Coronary artery (tissue), 2 donors: ENCODE data around the gene KCNJ15.

Experiments
- DNase-seq: peaks from one replicate; pipeline ENCODE4 v3.0.0-alpha.2; 2017; ENCODE audit warnings: low spot score
- H3K27ac ChIP-seq, 2 donors: fragments of 200-600 bp; sonication (generic); one replicate each; pipeline ENCODE4 v1.5.1; 2016 to 2019
- H3K4me3 ChIP-seq: fragments of 200-600 bp; sonication (generic); 2 replicates; pipeline ENCODE4 v1.5.1; 2016; ENCODE audit warnings: mild to moderate bottlenecking, moderate library complexity
- TF ChIP-seq, protein P1 (sequence below): fragments of 200-600 bp; sonication (generic); IDR thresholded peaks from one replicate; pipeline ENCODE4 v1.5.1; 2019; ENCODE audit warnings: antibody characterized with exemption

KCNJ15 gene

GRCh38 chr21:38298832-38299231 is 42.0 kb downstream of the KCNJ15 start:
- DNase-seq, result no peak
- no peak overlapping the region for H3K27ac ChIP-seq
- TF ChIP-seq, protein P1, sequence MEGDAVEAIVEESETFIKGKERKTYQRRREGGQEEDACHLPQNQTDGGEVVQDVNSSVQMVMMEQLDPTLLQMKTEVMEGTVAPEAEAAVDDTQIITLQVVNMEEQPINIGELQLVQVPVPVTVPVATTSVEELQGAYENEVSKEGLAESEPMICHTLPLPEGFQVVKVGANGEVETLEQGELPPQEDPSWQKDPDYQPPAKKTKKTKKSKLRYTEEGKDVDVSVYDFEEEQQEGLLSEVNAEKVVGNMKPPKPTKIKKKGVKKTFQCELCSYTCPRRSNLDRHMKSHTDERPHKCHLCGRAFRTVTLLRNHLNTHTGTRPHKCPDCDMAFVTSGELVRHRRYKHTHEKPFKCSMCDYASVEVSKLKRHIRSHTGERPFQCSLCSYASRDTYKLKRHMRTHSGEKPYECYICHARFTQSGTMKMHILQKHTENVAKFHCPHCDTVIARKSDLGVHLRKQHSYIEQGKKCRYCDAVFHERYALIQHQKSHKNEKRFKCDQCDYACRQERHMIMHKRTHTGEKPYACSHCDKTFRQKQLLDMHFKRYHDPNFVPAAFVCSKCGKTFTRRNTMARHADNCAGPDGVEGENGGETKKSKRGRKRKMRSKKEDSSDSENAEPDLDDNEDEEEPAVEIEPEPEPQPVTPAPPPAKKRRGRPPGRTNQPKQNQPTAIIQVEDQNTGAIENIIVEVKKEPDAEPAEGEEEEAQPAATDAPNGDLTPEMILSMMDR, result no peak
- H3K4me3 ChIP-seq, result no peak overlapping the region

GRCh38 chr21:38299671-38300070 is 42.9 kb downstream of the KCNJ15 start:
- Histone ChIP-seq H3K27ac (no peak overlapping the region), H3K4me3 (no peak overlapping the region)
- TF ChIP-seq, protein P1, result no peak
- no peak for DNase-seq

DNA sequence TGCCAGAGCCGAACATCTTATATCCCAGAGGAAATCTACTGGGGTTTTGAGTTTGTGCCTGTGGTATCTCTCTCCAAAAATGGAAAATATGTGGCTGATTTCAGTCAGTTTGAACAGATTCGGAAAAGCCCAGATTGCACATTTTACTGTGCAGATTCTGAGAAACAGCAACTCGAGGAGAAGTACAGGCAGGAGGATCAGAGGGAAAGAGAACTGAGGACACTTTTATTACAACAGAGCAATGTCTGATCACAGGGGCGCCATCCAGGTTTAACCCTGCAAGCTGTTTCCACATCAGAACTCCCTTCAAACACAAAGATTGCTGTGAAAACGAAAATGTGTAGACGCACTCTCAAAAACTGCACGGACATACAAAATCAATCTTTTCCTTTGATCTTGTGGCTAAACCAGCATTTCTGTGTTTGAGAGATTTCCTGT is 43.4 kb downstream of the KCNJ15 start:
- no peak for DNase-seq
- Histone ChIP-seq H3K4me3 (no peak overlapping the region), H3K27ac (no peak overlapping the region)
- TF ChIP-seq, protein P1, result no peak

GRCh38 chr21:38301321-38302214 is 44.8 kb downstream of the KCNJ15 start:
- no peak overlapping the region for H3K27ac ChIP-seq
- TF ChIP-seq, protein P1, result no peak
- DNase-seq, result no peak
- H3K4me3 ChIP-seq, result no peak overlapping the region

DNA sequence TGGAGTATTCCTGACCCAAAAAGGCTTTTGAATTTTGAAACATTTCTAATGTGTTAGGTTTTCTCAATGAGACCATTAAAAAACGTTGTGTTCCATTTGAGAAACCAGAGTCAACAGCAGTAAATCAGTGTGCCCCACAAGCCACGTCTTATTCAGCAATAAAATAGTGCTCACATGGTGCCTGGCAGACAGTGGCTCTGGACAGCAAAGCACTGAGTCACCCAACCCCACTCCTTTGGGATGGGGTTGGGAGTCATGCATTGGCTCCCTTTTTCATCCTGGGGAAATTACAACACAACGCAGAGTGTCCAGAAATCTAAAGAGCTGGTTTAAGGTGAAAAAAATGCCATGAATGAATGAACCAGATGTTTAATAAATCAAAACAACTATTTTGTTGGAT is 46.5 kb downstream of the KCNJ15 start:
- H3K27ac ChIP-seq, result peak overlapping the region in 1 of 2 donors; percentile 49
- TF ChIP-seq, protein P1, result no peak
- peak; percentile 81 for DNase-seq
- H3K4me3 ChIP-seq, result no peak overlapping the region

GRCh38 chr21:38306433-38307141 is 49.8 kb downstream of the KCNJ15 start:
- no peak for DNase-seq
- peak overlapping the region in 1 of 2 donors; percentile 12 for H3K27ac ChIP-seq
- TF ChIP-seq, protein P1, result no peak
- no peak overlapping the region for H3K4me3 ChIP-seq
